ENCODE data around the gene MROH2A. TPM values are rescaled to one million over a fixed set of nuclear protein-coding genes. Genes with fewer than 3 reads are reported as not detected.

Gene MROH2A
- total and polyA plus RNA-seq, 12 donors: not detected

DNA sequence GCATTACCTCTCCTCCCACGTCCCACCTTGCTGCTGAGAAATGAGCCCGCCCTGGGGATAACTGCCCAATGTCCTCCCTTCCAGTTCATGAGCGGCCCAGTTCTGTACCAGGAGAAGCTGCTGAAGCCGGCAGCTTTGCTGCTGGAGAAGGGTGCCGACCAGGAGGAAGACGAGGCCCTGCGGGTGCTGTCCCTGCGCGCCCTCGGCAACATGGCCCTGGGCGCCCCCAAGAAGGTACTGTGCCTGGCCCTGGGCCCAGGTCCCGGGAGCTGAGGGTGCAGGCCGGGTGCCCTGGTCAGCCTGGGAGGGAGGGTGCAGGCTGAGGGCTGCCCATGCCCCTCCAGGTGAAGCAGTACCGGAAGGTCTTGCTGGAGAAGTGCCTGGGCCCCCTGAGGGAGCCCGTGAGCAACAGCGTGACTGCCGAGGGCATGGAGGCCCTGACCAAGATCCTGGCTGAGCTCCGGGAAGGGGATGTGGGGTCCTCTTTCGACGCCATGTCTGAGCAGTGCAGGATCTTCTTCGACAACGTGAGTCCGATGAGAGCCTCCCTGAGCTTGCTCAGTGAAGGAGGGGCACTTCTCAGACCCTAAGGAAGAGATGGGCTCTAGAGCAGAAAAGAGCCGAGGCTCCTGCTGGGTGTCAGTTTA, 50.5 kb downstream of the MROH2A start:
- intact Hi-C loops (cut with DNase I): no loop called here
- ATAC-seq (no peak), DNase-seq (no peak)
- H3K4me1 ChIP-seq: no peaks in the 10 kb centered on the region
- no peak overlapping the region for H3K27ac ChIP-seq
- H3K4me3 ChIP-seq: no peak overlapping the region
- WGBS, 2 donors: 78 to 81% methylated on average over 24 of the region's 24 CpGs
- peaks cover 0 to 10% (median 0%) of the 10 kb centered on the region in 7 donors for H3K27me3 ChIP-seq
- TF ChIP-seq, protein P1, sequence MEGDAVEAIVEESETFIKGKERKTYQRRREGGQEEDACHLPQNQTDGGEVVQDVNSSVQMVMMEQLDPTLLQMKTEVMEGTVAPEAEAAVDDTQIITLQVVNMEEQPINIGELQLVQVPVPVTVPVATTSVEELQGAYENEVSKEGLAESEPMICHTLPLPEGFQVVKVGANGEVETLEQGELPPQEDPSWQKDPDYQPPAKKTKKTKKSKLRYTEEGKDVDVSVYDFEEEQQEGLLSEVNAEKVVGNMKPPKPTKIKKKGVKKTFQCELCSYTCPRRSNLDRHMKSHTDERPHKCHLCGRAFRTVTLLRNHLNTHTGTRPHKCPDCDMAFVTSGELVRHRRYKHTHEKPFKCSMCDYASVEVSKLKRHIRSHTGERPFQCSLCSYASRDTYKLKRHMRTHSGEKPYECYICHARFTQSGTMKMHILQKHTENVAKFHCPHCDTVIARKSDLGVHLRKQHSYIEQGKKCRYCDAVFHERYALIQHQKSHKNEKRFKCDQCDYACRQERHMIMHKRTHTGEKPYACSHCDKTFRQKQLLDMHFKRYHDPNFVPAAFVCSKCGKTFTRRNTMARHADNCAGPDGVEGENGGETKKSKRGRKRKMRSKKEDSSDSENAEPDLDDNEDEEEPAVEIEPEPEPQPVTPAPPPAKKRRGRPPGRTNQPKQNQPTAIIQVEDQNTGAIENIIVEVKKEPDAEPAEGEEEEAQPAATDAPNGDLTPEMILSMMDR (IDR thresholded peaks at IDR 0.05): no peak
- H3K9me3 ChIP-seq: peaks cover 0 to 10% (median 0%) of the 10 kb centered on the region in 11 donors
- H3K36me3 ChIP-seq: no peaks in the 10 kb centered on the region

DNA sequence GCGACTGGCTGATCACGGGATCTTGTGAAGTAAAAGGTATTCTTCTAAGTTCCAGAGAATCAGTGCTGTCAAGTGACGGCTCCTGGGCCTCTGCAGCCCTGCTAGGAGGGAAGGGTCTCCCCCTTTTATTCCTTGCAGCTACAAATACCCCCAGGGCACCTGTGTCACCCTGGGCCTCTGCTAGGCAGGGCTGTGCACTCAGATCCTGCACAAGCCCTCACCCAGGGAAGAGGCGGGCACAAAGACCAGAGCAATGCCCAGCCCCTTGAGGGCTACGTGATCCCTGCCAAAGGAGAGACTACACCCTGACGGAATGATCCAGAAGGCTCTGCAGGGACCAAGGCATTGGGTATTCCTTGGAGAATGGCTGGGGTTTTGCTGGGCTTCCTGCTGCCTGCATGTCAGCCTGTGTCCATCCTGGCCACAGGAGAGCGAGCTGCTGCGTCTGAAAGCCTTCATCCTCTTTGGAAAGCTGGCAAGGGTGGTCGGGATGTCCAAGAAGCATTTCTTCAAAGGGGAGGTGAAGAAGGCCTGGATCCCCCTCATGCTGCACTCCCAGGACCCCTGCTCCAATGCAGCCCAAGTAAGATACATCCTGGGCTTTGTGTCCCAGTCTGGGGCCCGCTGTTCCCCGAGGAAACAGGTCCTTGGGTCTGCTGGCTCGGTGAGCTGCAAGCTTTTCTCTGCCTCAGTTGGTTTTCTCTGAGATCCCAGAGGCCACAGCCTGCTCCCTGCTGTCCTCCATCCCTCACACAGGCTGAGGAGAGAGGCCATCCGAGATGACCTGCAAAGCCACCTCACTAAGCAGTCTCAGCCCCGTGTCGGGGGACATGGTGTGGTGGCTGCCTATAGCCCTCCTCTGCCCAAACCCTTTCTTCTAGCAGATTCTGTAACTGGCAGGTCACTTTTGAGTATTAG, 51.3 kb downstream of the MROH2A start:
- H3K9me3 ChIP-seq: peaks cover 0 to 10% (median 0%) of the 10 kb centered on the region in 11 donors
- intact Hi-C loops (cut with DNase I): no loop called here
- ATAC-seq: no peak

DNA sequence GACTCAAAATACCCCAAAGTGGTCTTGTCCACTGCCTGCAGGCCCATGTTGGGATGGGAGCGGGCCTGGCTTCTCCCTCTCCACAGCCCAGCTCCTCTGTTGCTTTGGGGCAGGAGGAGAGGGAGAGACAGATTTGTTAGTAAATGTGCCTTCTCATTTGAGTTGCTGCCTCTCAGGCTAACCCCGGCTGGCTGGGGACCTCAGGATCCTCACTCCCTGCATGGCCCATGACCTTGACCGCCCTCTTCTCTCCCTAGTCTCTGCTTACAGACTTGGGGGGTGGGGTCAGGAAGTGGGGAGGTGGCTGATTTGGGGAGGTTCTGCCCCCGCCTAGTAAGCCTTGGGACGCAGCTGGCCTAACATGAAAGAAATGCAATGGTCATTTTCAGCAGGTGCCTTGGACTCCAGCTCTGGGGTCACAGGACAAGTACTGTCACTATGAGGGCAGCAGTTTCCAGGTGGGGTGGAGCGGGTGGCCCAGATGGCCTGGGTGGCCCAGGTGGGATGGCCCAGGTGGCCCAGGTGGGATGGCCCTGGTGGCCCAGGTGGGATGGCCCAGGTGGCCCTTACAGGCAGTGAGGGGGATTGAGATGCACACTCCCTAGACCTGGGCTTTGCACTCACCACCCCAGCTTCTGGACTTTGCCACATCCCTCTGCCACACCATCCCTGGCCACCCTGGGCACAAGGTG, 52.1 kb downstream of the MROH2A start:
- DNase-seq: no peak
- Histone ChIP-seq H3K36me3 (peaks cover 0 to 13% (median 0%) of the 10 kb centered on the region in 9 donors), H3K9me3 (peaks cover 0 to 10% (median 0%) of the 10 kb centered on the region in 11 donors), H3K27ac (no peak overlapping the region), H3K4me3 (no peak overlapping the region), H3K27me3 (peaks cover 0 to 10% (median 0%) of the 10 kb centered on the region in 7 donors), H3K4me1 (no peaks in the 10 kb centered on the region)
- intact Hi-C loops (cut with DNase I): no loop called here
- no peak for ATAC-seq
- 92 to 93% methylated on average over 6 of the region's 6 CpGs for WGBS, 2 donors
- TF ChIP-seq, protein P1 (IDR thresholded peaks at IDR 0.05): no peak

More for the DNA sequence above, 51.3 kb downstream of the MROH2A start:
- TF ChIP-seq, protein P1 (IDR thresholded peaks at IDR 0.05): no peak
- 80% methylated on average over 15 of the region's 15 CpGs for WGBS, 2 donors
- no peaks in the 10 kb centered on the region for H3K4me1 ChIP-seq
- peaks cover 0 to 8% (median 0%) of the 10 kb centered on the region in 9 donors for H3K36me3 ChIP-seq
- no peak for DNase-seq
- no peak overlapping the region for H3K27ac ChIP-seq
- peaks cover 0 to 10% (median 0%) of the 10 kb centered on the region in 7 donors for H3K27me3 ChIP-seq
- no peak overlapping the region for H3K4me3 ChIP-seq
